ENCODE data around the gene CNPY1.

GRCh38 chr7:155510975-155511701 lies 35.2 kb downstream of the CNPY1 start:
- no peak for TF ChIP-seq POLR2A (IDR thresholded peaks at IDR 0.05)
- TF ChIP-seq, protein P1, sequence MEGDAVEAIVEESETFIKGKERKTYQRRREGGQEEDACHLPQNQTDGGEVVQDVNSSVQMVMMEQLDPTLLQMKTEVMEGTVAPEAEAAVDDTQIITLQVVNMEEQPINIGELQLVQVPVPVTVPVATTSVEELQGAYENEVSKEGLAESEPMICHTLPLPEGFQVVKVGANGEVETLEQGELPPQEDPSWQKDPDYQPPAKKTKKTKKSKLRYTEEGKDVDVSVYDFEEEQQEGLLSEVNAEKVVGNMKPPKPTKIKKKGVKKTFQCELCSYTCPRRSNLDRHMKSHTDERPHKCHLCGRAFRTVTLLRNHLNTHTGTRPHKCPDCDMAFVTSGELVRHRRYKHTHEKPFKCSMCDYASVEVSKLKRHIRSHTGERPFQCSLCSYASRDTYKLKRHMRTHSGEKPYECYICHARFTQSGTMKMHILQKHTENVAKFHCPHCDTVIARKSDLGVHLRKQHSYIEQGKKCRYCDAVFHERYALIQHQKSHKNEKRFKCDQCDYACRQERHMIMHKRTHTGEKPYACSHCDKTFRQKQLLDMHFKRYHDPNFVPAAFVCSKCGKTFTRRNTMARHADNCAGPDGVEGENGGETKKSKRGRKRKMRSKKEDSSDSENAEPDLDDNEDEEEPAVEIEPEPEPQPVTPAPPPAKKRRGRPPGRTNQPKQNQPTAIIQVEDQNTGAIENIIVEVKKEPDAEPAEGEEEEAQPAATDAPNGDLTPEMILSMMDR (IDR thresholded peaks at IDR 0.05) = no peak

Measured in adrenal gland (tissue), 5 donors.